ENCODE results near the gene NEO1.

The NEO1 gene

GRCh38 chr15:73353734-73354133 is 301.5 kb downstream of the NEO1 start:
- Histone ChIP-seq H2AFZ (ENCODE audit: low read length) (no peak overlapping the region), H3F3A (ENCODE audit: insufficient read depth, low read length) (no peaks in the 10 kb centered on the region), H3K27me3 (ENCODE audit: insufficient read depth, low read length) (no peaks in the 10 kb centered on the region; the same call in 1 of the 2 replicates), H3K4me3 (ENCODE audit: low read depth, low read length, poor library complexity, severe bottlenecking) (no peak overlapping the region), H4K20me1 (ENCODE audit: insufficient read depth, low read length) (no peaks in the 10 kb centered on the region), H3K27ac (ENCODE audit: low read depth, low read length, poor library complexity, severe bottlenecking) (no peak overlapping the region), H3K9me3 (ENCODE audit: low read length) (no peaks in the 10 kb centered on the region), H3K79me2 (ENCODE audit: insufficient read depth, low read length) (no peaks in the 10 kb centered on the region), H3K9ac (ENCODE audit: low read length) (no peak overlapping the region), H3K4me1 (ENCODE audit: insufficient read depth, low read length, severe bottlenecking) (no peaks in the 10 kb centered on the region), H3K4me2 (ENCODE audit: low read length) (no peak overlapping the region), H3K36me3 (ENCODE audit: insufficient read depth, low read length) (no peaks in the 10 kb centered on the region), H3K9me2 (ENCODE audit: low read depth, low read length) (no peaks in the 10 kb centered on the region)
- no peak for TF ChIP-seq EZH2 (IDR thresholded peaks at IDR 0.05; ENCODE audit: borderline replicate concordance, low read length)
- no peak for TF ChIP-seq CTCF (IDR thresholded peaks at IDR 0.05; ENCODE audit: low read length)

- no peaks in the 10 kb centered on the region for H3K9me2 ChIP-seq (ENCODE audit: low read depth, low read length)
- no peak overlapping the region for H3K4me3 ChIP-seq (ENCODE audit: low read depth, low read length, poor library complexity, severe bottlenecking)
- H3K79me2 ChIP-seq (ENCODE audit: insufficient read depth, low read length): no peaks in the 10 kb centered on the region
- no peaks in the 10 kb centered on the region for H3K9me3 ChIP-seq (ENCODE audit: low read length)
- no peaks in the 10 kb centered on the region for H3K4me1 ChIP-seq (ENCODE audit: insufficient read depth, low read length, severe bottlenecking)
- H3F3A ChIP-seq (ENCODE audit: insufficient read depth, low read length): no peaks in the 10 kb centered on the region
- no peak overlapping the region for H3K4me2 ChIP-seq (ENCODE audit: low read length)
- no peak overlapping the region for H3K9ac ChIP-seq (ENCODE audit: low read length)
- TF ChIP-seq CTCF (IDR thresholded peaks at IDR 0.05; ENCODE audit: low read length) (no peak), EZH2 (IDR thresholded peaks at IDR 0.05; ENCODE audit: borderline replicate concordance, low read length) (no peak)
- H3K27me3 ChIP-seq (ENCODE audit: insufficient read depth, low read length): no peaks in the 10 kb centered on the region; the same call in 1 of the 2 replicates
- no peak overlapping the region for H3K27ac ChIP-seq (ENCODE audit: low read depth, low read length, poor library complexity, severe bottlenecking)
- H4K20me1 ChIP-seq (ENCODE audit: insufficient read depth, low read length): no peaks in the 10 kb centered on the region
- no peaks in the 10 kb centered on the region for H3K36me3 ChIP-seq (ENCODE audit: insufficient read depth, low read length)
- H2AFZ ChIP-seq (ENCODE audit: low read length): no peak overlapping the region
These were observed 302.0 kb downstream of the NEO1 start for GRCh38 chr15:73354241-73354640.

All from OCI-LY1 (cell line).